Activated CD8-positive, alpha-beta memory T cell treated with anti-CD3 and anti-CD28 coated beads for 4 hours (primary cell): Measurements from ENCODE around the gene TPD52L1.
"Not testable (repeated sequence)": the region's sequence is repeated elsewhere in the genome, so short reads cannot be mapped to it uniquely, and the experiment has no call there.

ENCODE experiments used
- DNase-seq, 2 donors: peaks; one replicate each; pipeline ENCODE4 v3.0.0-alpha.2; 2020; ENCODE audit warnings: low read depth in 2 of 2

The TPD52L1 gene

DNA sequence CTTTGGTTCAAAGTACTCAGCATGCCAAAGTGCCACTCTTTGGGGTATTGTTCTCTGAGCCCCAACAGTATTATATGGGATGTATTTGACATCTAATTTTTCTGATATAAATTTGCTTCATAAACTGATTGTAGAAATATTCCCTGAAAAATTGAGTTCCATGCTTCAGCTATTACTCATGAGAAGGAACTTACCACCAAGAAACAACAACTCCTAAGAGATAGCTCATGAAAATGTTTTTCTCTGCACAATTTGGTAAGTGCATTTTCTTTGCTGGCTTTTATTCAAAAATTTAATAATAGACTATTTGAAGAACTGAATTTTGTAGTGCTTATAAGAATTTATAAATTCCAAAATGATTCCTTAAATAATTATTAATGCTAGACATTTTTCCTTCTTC is 12.8 kb upstream of the TPD52L1 start:
- DNase-seq, result no peak

DNA sequence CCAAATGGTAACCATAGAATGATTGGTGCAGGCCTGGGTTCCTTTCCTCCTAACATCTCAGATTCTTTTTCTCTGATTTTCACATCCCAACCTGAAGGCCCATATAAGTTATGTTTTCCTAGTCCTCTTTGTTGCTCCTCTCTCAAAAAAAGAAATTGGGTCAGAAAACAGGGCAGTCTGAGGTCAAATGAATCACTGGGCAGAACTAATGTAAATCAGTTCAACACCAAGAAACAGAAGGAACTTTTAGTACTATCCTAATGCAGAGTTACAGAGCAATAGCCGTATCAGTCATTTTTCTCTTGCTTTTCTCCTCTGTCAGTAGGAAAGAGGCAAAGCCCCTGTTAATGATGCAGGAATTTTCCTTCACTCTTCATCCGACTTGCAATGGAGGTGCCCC is 11.0 kb upstream of the TPD52L1 start:
- no peak for DNase-seq

DNA sequence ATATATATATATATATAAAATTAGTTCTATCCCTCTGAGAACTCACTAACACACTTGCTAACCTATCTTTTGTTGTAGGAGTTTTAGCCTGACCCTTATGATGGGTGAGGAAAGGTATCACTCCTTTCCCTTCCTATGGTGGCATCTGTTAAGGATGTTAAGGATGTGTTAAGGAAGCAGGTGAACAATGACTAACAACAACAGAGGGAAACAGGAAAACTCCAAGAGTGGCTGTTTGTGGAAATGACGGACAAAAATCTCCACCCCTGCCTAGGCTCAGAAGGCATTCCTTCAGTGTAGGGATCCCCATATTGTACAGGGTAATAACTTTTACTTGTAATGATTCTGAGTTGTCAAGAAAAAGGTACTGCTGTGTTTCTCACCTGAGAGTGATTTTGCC is 8.8 kb upstream of the TPD52L1 start:
- DNase-seq, result no peak

DNA sequence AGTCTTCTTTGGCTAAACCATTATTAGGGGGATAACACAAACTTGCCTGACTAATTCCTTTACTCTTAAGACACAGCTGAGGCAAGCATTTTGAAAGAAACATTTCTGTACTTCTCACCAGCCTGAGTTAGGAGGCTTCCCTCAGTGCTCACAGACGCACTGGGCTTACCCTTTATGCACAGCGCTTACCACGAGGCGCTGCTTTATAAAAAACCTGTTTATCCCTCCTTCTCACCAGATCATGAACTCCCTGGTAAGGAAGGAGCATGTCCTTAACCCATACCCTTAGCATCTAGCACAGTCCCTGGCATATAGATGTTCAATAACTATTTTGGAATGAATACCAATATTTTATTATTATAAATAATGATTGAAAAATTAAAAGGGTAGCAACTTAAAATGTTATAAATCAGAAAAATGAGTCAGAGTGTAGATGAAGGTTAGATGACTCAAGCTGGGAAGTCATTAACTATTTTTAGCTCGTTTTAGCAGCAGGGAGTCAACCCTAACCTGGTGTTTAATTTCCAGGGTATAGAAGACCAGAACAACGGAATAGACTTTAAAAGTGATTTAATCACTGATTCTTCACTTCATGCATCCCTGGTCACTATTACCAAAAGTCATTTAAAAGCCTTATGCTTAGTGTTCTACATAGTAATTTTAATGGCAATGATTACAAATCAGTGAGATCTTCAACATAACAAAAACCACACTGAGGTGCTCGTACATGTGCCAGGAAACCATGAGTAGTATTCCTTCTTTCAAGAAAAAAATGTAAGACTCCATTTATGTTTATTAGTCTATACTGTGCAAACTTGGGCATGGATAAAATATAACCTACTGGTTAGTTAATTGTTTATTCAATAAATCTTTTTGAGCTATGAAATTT is 4.1 kb upstream of the TPD52L1 start:
- DNase-seq, result no peak

DNA sequence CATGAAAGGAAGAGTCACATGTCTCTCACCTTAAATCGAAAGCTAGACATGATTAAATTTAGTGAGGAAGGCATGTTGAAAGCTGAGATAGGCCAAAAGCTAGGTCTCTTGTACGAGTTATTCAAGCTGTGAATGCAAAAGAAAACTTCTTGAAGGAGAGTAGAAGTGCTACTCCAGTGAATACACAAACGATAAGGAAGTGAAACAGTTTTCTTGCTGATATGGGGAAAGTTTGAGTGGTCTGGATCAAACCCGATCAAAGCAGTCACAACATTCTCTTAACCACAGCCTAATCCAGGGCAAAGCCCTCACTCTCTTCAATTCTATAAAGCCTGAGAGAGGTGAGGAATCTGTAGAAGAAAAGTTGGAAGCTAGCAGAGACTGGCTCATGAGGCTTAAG is 1.9 kb upstream of the TPD52L1 start:
- DNase-seq, result no peak

DNA sequence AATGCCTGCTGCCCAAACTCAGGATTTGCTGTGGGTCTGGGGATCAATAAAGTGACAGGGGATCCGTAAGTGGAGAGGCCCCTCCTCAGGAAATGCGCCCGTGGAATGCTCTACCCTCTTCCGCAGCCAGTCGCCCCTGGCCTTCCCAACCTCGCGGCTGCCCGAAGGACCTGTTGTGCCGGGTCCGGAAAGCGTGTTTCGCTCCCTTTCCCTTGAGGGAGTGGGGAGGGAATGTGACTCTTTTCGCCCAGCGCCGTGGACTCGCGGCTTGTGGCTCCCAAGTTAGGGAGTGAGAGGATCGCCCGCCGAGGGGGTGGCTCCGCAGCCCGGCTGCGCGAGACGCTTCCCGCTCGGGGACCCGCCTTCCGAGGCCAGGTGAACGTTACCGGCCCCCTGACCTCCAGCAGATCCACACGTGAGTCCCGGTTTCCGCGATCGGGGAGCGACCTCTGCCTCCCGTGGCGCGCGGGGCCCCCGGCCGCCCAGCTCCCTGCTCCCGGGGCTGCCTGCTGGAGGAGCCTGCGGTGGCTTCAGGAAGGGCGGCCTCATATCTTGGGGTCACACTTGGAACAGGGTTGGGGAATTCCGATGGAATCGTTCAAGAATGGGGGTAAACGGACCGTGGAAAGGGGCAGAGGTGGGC is 666 bp downstream of the TPD52L1 start:
- no peak for DNase-seq

DNA sequence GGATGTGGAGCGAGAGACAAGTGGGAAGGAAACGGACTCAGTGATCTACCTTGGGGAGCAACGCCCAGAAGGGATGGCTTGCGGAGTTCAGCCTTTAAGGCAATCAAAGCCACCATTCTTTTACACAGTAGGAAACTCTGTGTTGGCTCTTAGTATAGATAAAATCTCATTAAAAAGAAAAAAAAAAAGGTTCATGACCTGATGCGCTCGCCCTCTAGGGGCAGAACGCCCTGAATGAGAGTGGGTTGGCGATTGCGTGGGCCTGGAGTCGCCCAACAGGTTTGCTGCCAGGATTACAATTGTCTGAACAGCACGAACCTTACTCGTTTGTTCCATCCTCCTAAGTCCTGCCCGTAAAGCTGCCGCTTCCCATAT is 1.2 kb downstream of the TPD52L1 start:
- DNase-seq, result no peak

DNA sequence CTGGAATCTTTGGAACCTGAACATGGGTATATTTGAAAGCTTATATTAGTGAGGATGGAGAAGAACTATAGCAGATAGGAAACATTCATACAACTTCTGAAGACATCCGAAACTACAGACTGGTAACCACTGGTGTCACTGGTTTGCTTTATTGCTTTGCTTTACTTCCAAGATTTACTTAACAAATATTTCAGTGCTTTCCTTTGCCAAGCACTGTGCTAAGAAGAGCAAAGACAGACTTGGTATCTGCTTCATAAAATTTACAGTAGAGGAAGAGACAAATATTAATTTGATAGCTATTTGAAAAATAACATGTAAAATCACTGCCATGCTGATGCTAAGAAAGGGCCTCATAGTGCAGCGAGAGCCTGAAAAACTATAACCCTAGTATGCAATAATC is 1.8 kb downstream of the TPD52L1 start:
- no peak for DNase-seq

DNA sequence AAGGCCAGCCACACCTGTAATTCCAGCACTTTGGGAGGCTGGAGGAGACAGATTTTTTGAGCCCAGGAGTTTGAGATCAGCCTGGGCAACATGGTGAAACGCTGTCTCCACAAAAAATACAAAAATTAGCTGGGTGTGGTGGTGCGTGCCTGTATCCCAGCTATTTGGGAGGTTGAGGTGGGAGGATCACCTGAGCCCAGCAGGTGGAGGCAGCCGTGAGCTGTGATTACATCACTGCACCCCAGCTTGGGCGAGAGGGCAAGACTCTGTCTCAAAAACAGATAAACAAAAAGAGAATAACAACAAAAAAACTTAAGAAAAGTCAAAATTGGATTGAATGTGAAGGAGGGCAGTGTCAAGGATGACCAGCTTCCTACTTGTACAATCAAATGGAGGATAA is 2.9 kb downstream of the TPD52L1 start:
- DNase-seq, result no peak

DNA sequence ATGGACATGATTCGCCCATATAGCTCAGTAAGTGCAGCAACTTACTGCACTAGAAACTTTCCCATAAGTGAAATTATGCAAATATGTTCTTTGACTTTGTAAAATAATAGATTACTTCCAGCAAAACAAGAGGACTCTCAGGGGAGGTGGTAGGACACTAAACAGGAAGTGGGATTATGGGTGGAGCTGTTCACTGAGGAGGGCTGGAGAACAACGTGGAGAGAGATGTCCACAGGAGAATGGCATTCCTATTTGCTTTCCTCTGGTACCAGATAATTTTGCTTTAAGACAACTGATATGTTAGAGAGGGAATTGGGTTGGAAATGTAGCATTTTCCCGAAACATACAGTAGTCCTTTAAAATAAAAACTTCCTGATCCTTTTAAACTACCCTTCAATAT is 3.7 kb downstream of the TPD52L1 start:
- no peak for DNase-seq

DNA sequence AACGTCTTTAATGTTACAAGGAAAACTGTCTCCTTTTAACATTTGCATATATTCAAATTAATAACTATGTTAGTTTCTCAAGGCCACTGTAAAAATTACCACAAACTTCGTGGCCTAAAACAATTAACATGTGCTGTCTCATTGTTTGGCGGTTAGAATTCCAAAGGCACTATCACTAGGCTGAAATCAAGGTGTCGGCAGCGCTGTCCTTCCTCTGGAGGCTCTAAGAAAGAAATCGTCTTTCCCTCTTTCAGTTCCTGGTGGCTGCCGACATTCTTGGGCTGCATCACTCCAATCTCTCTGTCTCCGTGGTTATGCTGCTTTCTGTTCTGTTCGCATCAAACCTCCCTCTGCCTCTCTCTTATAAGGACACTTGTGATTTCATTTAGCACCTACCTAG is 4.2 kb downstream of the TPD52L1 start:
- DNase-seq, result no peak

DNA sequence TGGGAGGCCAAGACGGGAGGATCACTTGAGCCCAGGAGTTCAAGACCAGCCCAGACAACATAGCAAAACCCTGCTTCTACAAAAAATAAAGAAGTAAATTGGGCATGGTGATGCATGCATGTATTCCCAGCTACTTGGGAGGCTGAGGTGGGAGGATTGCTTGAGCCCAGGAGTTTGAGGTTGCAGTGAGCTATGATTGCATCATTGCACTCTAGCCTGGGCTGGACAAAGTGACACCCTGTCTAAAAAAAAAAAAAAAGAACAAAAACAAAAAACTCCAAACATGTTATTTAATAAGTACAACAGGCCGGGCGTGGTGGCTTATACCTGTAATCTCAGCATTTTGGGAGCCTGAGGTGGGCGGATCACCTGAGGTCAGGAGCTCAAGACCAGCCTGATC is 9.8 kb downstream of the TPD52L1 start:
- not testable (repeated sequence) for DNase-seq

DNA sequence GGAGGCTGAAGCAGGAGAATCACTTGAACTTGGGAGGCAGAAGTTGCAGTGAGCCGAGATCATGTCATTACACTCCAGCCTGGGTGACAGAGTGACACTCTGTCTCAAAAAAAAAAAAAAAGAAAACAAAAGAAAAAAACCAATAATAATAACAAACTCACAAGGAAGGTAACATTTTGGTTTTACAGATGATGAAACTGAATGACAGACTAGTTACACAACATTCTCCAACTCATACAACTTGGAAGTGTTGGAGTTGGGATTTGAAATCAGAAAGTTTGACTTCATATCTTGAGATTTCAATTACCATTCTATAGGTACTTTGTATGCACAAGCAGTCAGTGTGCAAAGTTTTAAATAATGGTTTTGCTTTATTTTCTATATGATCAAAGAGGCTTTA is 10.2 kb downstream of the TPD52L1 start:
- no peak for DNase-seq

DNA sequence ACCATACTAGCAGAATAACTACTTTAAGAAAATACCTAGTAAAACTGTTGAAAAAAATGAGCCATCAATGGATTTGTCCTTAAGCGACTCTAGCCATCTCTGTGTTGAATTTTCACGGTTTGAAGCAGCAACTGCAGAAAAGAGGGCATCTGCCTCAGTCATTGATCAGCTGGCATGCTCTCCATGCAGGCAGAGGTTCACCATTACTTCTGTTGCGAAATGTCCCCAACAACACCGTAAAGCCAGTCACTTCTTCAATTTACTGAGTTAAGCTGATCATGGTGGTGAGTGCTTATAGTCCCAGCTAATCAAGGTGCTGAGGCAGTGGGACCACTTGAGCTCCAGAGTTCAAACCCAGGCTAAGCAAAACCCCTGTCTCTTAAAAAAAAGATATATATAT is 11.1 kb downstream of the TPD52L1 start:
- no peak for DNase-seq

DNA sequence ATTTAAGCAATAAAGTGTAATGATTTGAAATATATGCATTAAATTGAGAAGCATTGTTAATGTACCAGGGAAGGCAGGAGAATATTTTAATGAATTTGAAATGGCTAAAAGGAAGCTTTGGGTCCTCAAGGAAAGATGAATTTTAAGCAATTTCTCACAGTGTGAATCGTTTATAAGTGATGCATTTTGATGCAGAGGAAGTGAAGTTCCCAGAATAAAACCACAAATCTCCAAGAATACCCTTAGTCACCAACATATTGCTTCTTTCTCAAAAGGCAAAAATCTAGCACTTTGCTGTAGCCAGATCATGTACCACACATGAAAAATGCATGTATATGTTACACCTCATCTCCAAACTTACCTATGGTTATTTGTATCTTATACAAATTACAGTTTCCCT is 11.7 kb downstream of the TPD52L1 start:
- no peak for DNase-seq

DNA sequence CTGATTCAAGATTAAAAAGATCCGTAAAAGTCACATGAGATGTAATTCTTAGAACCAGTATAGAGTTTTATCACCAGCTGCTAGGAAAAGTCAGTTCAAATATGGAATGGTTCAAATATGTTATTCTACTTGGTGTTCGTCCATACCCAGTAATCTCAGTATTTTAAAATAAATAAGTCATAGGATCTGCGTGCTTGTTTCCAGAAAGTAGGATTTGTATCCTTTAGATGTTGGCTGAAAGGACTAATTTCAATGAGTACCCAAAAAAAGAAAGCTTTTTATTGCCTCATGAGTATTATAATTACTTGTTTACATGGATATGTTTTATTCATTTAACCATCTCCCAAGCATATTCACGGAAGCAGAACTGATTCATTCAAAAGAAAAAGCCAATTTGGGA is 12.2 kb downstream of the TPD52L1 start:
- DNase-seq, result no peak

DNA sequence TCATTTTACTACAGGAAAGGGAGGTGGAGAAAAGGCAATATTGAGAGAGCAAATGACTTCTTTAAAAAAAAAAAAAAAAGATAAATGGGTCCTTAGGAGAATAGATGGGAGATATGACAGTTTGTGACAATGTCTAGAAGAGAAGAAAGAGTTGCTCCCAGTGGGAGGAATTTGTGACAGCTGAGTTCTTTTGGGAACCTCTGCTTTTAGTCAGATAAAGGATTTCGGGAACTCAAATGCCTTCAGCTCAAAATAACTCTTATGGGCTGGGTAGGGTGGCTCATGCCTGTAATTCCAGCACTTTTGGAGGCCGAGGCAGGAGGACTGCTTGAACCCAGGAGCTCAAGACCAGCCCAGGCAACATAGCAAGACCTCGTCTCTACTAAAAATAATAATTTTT is 13.1 kb downstream of the TPD52L1 start:
- DNase-seq, result no peak

DNA sequence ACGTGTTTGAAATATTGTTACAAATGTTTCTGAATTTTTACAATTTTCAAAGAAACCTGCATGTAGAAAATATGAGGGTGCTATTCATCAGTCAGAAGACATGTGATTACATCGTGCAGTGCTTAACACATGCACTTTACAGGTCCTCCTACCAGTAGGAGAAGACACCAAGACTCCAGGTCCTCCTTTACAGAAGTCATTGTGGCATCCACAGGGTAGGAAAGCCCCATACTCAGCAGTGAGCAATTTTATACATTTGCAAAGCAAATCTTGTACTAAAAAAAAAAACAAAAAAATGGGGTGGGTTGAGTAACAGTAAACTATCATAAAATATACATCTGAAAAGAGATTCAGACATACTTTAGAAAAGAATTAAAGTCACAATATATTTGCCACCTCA is 14.0 kb downstream of the TPD52L1 start:
- no peak for DNase-seq

DNA sequence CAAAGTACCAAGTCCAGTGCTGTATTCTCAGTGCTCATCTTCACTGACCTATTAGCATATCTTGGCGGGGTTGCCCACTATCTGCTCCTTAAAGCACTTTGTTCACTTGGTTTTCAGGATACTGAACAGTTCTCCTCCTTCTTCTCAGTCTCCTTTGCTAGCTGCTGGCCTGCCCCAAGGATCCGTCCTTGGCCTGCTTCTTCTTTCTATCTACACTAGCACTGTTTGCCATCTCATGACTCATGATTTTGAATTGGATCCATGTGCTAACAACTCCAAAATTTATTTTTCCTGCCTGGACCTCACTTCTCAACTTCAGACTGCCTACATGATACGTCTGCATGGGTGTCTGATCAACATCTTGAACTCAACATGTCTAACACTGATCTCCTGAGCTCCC is 15.5 kb downstream of the TPD52L1 start:
- no peak for DNase-seq

DNA sequence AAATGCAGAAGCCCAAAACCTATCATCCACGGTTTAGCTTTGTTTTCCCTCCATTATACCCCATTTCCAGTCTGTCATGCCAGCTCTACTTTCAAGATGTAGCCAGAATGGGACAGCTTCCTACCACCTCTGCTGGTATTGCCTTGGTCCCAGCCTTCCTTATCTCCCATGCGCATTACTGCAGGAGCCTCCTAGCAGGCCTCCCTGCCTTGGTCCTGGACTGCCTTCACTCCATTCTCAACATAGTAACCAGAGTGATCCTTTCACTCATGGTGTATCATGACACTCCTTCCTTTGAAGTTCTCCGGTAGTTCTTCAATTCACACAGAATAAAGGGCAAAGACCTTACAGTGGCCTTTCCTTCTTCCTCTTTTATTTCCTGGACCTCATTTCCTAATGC is 15.9 kb downstream of the TPD52L1 start:
- no peak for DNase-seq

DNA sequence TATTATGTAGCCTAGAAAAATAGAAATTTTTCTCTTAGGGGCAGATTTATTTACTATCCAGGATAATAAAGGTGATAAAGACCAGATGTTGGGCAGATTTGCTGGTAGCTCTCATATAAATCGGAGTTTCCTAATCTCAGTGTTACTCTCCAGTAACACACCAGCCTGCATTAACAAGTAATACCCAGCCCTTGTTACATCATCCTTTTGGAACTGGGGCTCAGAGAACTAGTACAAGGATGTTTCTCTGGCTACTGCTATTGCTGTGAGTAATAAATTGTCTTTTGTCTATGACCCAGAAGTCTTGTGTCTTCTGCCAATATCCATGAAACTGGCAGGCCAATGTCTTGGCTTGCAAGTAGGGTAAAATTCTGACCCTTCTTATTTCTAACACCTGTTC is 16.8 kb downstream of the TPD52L1 start:
- DNase-seq, result no peak

DNA sequence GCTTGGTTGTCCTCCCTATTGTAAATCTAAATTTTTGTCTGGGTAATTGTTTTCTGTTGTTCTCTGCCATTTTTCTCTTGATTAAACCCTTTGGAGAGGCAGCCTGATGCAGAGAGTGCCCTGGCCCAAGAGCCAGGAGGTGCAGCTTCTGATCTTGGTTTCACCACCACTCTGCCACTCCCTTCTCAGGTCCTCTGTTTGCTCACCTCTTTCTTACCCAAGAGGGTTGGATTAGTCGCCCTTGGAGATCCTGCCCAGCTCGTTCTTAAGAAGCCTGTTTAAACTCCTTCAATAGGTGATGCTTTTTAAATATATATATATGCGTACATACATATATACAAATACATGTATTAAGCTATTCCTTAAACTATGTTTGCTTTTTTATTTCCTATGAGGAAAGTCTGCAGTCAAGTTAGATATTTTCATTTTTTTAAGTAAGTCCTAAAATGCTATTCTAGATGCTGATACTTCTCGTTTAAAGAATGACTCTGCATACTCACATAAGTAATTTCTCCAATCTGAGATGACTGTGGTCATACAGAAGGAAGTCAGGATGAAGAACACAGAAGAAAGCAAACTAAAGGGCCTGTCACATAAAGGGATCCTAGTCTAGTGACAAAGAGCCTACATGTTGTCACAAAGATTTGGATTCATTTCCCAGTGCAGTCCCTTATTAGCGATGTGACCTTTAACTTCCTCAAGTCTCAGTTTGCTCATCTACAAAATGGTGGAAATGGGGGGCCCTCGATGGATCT is 19.9 kb downstream of the TPD52L1 start:
- DNase-seq, result no peak

DNA sequence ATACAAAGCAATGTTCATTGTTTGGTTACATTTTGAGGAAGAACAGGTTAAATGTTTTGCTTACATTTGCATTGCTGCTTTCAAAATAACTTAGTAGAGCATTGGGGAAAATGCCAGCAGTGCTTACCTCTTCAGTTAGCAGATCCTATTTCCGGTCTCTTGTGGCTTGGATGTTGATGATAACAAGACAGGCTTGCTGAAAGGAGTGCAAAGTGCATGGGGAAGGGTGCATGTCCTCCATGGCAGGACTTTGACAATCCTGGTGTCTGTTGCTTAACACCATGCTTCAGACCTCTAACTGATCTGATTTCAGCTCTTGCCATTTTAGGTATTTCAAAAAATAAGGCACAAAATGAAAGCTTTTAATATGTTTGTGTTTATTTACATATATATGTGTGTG is 21.1 kb downstream of the TPD52L1 start:
- no peak for DNase-seq
